GM20000 (cell line): ENCODE data around the gene GSTO1.
"Not testable (repeated sequence)": the region's sequence is repeated elsewhere in the genome, so short reads cannot be mapped to it uniquely, and the experiment has no call there.

Experiments
- DNase-seq: peaks from one replicate; pipeline ENCODE4 v3.0.0; 2012; ENCODE audit warnings: low spot score
- TF ChIP-seq, protein P1 (sequence below): IDR thresholded peaks from 2 replicates; pipeline ENCODE4 v1.5.1; 2012; ENCODE audit warnings: mild to moderate bottlenecking, control low read depth; ENCODE audit errors: extremely low read depth, missing control alignments

The GSTO1 gene

DNA sequence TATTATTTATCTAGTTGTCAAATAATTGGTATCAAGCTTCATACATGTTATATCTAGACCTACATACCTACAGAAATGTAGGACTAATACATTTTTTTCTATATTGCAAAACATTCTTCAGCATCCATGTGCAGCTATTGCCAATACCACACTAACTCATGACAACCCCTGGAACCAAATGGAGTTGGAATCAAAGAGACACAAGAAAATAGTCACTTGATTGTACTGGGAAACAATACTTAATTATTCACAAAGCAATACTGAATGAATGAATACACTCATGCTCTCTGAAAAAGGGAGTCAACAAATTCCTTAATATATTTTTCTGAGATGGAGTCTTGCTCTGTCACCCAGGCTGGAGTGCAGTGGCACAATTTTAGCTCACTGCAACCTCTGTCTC lies 12.1 kb upstream of the GSTO1 start:
- DNase-seq = no peak
- TF ChIP-seq, protein P1, sequence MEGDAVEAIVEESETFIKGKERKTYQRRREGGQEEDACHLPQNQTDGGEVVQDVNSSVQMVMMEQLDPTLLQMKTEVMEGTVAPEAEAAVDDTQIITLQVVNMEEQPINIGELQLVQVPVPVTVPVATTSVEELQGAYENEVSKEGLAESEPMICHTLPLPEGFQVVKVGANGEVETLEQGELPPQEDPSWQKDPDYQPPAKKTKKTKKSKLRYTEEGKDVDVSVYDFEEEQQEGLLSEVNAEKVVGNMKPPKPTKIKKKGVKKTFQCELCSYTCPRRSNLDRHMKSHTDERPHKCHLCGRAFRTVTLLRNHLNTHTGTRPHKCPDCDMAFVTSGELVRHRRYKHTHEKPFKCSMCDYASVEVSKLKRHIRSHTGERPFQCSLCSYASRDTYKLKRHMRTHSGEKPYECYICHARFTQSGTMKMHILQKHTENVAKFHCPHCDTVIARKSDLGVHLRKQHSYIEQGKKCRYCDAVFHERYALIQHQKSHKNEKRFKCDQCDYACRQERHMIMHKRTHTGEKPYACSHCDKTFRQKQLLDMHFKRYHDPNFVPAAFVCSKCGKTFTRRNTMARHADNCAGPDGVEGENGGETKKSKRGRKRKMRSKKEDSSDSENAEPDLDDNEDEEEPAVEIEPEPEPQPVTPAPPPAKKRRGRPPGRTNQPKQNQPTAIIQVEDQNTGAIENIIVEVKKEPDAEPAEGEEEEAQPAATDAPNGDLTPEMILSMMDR = no peak

DNA sequence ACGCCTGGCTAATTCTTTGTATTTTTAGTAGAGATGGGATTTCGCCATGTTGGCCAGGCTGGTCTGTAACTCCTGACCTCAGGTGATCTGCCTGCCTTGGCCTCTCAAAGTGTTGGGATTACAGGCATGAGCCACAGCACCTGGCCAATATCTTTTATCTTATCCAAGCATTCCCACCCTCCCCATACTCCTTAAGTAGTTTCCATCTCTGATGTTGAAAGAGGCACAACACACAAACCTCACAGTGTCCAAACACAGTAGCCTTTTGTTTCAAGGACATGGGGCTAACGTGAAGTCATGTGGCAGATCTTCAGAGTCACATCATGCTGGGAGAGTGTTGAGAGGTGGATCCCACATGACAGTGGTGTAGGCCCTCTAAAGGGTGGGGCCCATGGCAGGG lies 11.7 kb upstream of the GSTO1 start:
- not testable (repeated sequence) for DNase-seq

DNA sequence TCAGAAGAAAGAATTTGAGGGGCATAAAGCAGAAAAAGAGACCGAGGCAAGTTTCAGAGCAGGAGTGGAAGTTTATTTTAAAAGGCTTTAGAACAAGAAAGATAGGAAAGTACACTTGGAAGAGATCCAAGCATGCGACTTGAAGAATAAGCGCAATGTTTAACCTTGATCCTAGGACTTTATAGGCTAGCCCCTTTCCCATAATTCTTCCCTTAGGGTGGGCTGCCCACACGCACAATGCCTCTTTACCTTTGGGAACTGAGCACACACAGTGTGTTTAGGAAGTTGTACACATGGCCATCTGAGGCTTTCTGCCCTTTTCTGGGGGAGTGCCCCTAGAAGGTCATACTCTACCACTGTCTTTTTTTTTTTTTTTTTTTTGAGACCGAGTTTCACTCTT lies 11.2 kb upstream of the GSTO1 start:
- no peak for DNase-seq
- TF ChIP-seq, protein P1 = no peak

DNA sequence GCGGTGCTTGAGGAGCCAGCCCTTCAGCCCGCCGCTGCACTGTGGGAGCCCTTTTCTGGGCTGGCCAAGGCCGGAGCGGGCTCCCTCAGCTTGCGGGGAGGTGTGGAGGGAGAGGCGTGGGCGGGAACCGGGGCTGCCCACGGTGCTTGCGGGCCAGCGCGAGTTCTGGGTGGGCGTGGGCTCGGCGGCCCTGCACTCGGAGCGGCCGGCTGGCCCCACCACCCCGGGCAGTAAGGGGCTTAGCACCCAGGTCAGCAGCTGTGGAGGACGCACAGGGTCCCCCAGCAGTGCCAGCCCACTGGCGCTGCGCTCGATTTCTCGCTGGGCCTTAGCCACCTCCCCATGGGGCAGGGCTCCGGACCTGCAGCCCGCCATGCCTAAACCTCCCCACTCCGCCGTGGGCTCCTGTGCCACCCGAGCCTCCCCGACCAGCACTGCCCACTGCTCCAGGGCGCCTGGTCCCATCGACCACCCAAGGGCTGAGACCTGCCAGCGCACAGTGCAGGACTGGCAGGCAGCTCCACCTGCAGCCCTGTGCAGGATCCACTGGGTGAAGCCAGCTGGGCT lies 9.5 kb upstream of the GSTO1 start:
- TF ChIP-seq, protein P1 = no peak
- DNase-seq = no peak

DNA sequence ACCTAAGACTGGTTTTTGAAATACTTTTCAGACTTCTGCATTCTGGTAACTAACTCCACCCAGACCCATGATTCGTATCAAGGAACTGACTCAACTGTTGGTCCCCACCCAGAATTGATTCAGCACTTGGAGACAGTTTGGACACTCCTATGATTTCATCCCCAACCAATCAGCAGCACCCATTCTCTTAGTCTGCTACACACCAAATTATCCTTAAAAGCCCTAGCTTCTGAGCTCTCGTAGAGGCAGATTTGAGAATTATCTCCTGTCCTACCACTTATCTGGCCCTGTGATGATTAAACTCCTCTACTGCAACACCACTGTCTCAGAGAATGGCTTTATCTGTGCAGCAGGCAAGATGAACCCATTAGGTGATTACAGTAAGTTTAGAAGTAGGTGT lies 7.7 kb upstream of the GSTO1 start:
- DNase-seq = no peak
- TF ChIP-seq, protein P1 = no peak

DNA sequence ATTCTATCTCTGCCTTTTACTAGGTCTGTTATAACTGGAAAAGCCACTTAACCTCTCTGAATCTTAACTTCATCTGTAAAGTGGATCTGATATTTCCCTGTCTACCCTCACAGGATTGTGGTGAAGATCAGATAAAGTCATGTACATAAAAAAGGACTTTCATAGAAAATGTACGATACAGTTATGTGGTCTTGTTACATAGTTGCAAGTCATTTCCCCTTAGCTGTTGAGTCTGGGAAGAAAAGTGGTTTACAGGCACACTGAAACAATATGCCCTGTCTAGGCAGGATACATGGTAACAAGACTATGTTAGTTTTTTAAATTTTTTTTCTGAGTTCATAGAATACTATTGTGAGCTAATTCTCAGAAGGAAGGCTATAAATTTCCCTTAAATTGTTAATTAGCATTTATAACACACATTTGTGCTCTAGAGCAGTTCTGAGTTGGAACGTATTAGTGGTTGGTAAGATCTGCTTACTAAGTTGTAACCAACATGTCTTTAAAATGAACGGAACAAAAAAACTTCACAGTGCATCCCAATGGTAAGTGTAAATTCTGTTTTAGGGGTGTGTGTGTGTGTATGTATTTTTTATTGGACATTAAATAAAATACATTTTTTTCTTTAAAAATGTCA lies 7.1 kb upstream of the GSTO1 start:
- no peak for DNase-seq
- TF ChIP-seq, protein P1 = no peak

DNA sequence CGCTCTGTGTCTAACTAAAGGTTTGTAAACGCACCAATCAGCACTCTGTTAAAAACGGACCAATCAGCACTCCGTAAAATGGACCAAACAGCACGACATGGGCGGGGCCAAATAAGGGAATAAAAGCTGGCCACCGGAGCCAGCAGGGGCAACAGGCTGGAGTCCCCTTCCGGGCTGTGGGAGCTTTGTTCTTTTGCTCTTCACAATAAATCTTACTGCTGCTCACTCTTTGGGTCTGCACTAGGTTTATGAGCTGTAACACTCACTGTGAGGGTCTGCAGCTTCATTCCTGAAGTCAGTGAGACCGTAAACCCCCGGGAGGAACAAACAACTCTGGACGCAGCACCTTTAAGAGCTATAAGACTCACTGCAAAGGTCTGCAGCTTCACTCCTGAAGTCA lies 5.8 kb upstream of the GSTO1 start:
- not testable (repeated sequence) for DNase-seq

DNA sequence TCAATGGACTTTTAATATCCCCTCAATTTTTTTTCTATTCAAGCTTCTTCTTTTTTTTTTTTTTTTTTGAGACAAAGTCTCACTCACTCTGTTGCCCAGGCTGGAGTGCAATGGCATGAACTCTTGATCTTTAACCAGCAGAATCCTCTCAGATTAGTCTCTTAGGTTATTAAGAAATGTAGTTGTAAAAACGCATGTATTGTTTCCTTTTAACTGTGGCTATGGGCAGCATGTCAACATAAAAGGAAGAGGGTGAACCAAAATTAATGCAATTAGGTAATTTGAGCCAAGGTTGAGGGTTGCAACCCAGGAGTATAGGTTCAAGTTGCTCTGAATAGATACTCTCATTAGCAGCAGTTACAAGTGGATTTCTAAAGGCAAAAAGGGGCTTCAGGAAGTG lies 4.3 kb upstream of the GSTO1 start:
- DNase-seq = no peak
- TF ChIP-seq, protein P1 = no peak
